GM13977 (cell line): ENCODE measurements around the gene PGAP3.

ENCODE experiments used
- DNase-seq: peaks from one replicate; pipeline ENCODE4 v3.0.0; 2012; ENCODE audit warnings: low spot score
- CTCF ChIP-seq: IDR thresholded peaks from 2 replicates; pipeline ENCODE4 v1.5.1; 2012; ENCODE audit warnings: mild to moderate bottlenecking, control low read depth; ENCODE audit not compliant: insufficient read depth; ENCODE audit errors: extremely low read depth, missing control alignments
- in situ Hi-C: fragments of 300-500 bp; cut with MboI; formaldehyde crosslinking; loops from one replicate; pipeline ENCODE4 v1.12.0; 2022; ENCODE audit warnings: low sequenced_read_pairs, low pct_unique_long_range_greater_than_20kb, mixed read lengths, inconsistent platforms; ENCODE audit not compliant: unreplicated experiment

The PGAP3 gene

GRCh38 chr17:39683295-39683939, 4.4 kb downstream of the PGAP3 start:
- in situ Hi-C loops, result no loop called here
- no peak for TF ChIP-seq CTCF
- DNase-seq, result no peak

DNA sequence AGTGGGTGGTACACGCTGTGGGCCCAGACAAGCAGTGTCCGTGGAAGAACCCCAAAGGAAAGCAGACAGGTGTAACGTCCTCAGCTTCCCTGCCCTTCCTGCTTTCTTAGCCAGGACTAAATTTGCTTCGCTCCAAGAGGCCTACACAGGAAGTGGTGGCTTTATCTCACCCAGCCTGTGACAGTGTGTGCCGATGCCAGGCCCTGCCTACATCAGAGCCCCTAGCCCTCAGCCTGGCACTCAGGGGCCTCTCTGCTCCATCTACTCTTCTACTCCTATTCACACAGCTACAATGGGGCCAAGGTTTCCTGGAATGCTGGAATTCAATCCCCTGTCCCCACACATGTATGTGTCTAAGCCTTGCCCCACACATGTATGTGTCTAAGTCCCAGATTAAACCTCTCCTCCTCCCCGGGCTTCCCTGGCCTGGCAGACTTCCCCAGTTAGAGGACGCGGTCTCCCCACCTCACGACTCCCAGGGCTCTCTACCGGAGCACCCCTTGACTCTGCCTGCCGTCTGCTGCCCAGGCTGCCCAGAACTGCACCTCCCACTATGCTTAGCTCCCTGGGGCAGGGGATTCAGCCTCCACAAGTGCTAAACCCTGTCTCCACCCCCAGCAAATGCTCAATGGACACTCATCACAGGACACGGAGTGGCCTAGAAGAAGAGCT, 8.2 kb downstream of the PGAP3 start:
- DNase-seq, result no peak
- no peak for TF ChIP-seq CTCF
- in situ Hi-C loops, result no loop called here

GRCh38 chr17:39678340-39679116, 9.3 kb downstream of the PGAP3 start:
- in situ Hi-C loops, result no loop called here
- TF ChIP-seq CTCF, result no peak
- no peak for DNase-seq

- no peak for DNase-seq
- TF ChIP-seq CTCF, result no peak
- in situ Hi-C loops, result no loop called here
These were observed 10.1 kb downstream of the PGAP3 start for GRCh38 chr17:39677542-39678339.

- in situ Hi-C loops, result no loop called here
- TF ChIP-seq CTCF, result no peak
- DNase-seq, result no peak
These were observed 10.8 kb downstream of the PGAP3 start for GRCh38 chr17:39677072-39677471.

- in situ Hi-C loops, result no loop called here
- no peak for DNase-seq
- TF ChIP-seq CTCF, result no peak
These were observed 11.5 kb downstream of the PGAP3 start for GRCh38 chr17:39676198-39676819.
